Right lung (tissue), 5 donors: ENCODE results near the gene FNDC10. TPM values are rescaled to one million over a fixed set of nuclear protein-coding genes. Genes with fewer than 3 reads are reported as not detected.

Source experiments
- DNase-seq, 2 donors: peaks; one replicate each; pipeline ENCODE4 v3.0.0-alpha.2; 2013
- polyA plus RNA-seq, 5 donors: library from polyadenylated mRNA; unstranded; fragments of 120-200 nt; gene quantifications; one replicate each; pipeline versions ENCODE4 v1.2.1 to v1.2.3, GENCODE V29; 2013; ENCODE audit warnings: inconsistent platforms in 1 of 5, low replicate concordance in 1 of 5; ENCODE audit not compliant: insufficient read length in 5 of 5, insufficient read depth in 1 of 5

The FNDC10 gene
- polyA plus RNA-seq, 5 donors, result 1.5 to 3.9 (median 1.7) TPM

GRCh38 chr1:1548591-1548990, 51.3 kb downstream of the FNDC10 start:
- no peak for DNase-seq

Other genes with a start within 250 kb of the FNDC10 start
- gene MXRA8, start 241.6 kb downstream of the FNDC10 start, polyA plus RNA-seq, result 100 to 1,000 TPM; 108 to 164 (median 155) TPM
- gene AURKAIP1, start 224.9 kb downstream of the FNDC10 start, polyA plus RNA-seq, result 10 to 100 TPM; 36.5 to 88.5 (median 46.3) TPM
- gene CCNL2, start 200.8 kb downstream of the FNDC10 start, polyA plus RNA-seq, result 100 to 1,000 TPM; 256 to 387 (median 327) TPM
- gene MRPL20, start 192.8 kb downstream of the FNDC10 start, polyA plus RNA-seq, result 100 to 1,000 TPM in 3 of 5 donors, 10 to 100 TPM in 2; 88.3 to 150 (median 104) TPM
- gene ANKRD65, start 178.9 kb downstream of the FNDC10 start, polyA plus RNA-seq, result 10 to 100 TPM; 22.2 to 46.8 (median 35.6) TPM
- 100 to 1,000 TPM in 1 of 5 donors, 10 to 100 TPM in 4; 39.8 to 147 (median 63.9) TPM for gene VWA1, start 164.4 kb downstream of the FNDC10 start, polyA plus RNA-seq
- gene ATAD3C, start 150.4 kb downstream of the FNDC10 start, polyA plus RNA-seq, result 1 to 10 TPM; 2.1 to 4.0 (median 3.3) TPM
- 10 to 100 TPM; 13.1 to 23.5 (median 14.8) TPM for gene ATAD3B, start 128.4 kb downstream of the FNDC10 start, polyA plus RNA-seq
- gene ATAD3A, start 88.0 kb downstream of the FNDC10 start, polyA plus RNA-seq, result 10 to 100 TPM; 13.8 to 31.6 (median 18.3) TPM
- gene TMEM240, start 59.5 kb downstream of the FNDC10 start, polyA plus RNA-seq, result 1 to 10 TPM; 3.8 to 8.1 (median 4.5) TPM
- gene SSU72, start 25.3 kb downstream of the FNDC10 start, polyA plus RNA-seq, result 10 to 100 TPM; 61.9 to 99.7 (median 71.7) TPM
- gene MIB2, start 15.4 kb upstream of the FNDC10 start, polyA plus RNA-seq, result 100 to 1,000 TPM in 1 of 5 donors, 10 to 100 TPM in 4; 33.2 to 126 (median 58.6) TPM
- 100 to 1,000 TPM in 1 of 5 donors, 10 to 100 TPM in 4; 28.4 to 125 (median 60.5) TPM for gene MMP23B, start 32.0 kb upstream of the FNDC10 start, polyA plus RNA-seq
- 10 to 100 TPM; 31.8 to 45.6 (median 42.0) TPM for gene CDK11B, start 58.9 kb upstream of the FNDC10 start, polyA plus RNA-seq
- 10 to 100 TPM; 60.4 to 95.1 (median 90.0) TPM for gene SLC35E2B, start 92.7 kb upstream of the FNDC10 start, polyA plus RNA-seq
- gene CDK11A, start 124.2 kb upstream of the FNDC10 start, polyA plus RNA-seq, result 10 to 100 TPM; 25.9 to 45.0 (median 40.5) TPM
- 10 to 100 TPM; 32.3 to 55.2 (median 40.4) TPM for gene NADK, start 178.3 kb upstream of the FNDC10 start, polyA plus RNA-seq